Measurements from ENCODE around the gene ARPC1B.
"Not testable (repeated sequence)": the region's sequence is repeated elsewhere in the genome, so short reads cannot be mapped to it uniquely, and the experiment has no call there.

The ARPC1B gene

GRCh38 chr7:99340659-99341058 lies 33.9 kb upstream of the ARPC1B start:
- TF ChIP-seq CTCF (IDR thresholded peaks at IDR 0.05): no peak

GRCh38 chr7:99344061-99344647 lies 30.4 kb upstream of the ARPC1B start:
- Histone ChIP-seq H3K27ac (peak overlapping the region in 1 of 2 donors; percentile 49), H3K4me3 (no peak overlapping the region)
- TF ChIP-seq CTCF (IDR thresholded peaks at IDR 0.05): no peak
- DNase-seq (ENCODE audit: low spot score): no peak

More at GRCh38 chr7:99340659-99341058, 33.9 kb upstream of the ARPC1B start:
- no peak for DNase-seq (ENCODE audit: low spot score)
- Histone ChIP-seq H3K27ac (peak overlapping the region; percentile 89 to 95), H3K4me3 (no peak overlapping the region)

GRCh38 chr7:99350641-99351040 lies 23.9 kb upstream of the ARPC1B start:
- DNase-seq (ENCODE audit: low spot score); H3K27ac ChIP-seq; H3K4me3 ChIP-seq: not testable (repeated sequence)

- TF ChIP-seq CTCF (IDR thresholded peaks at IDR 0.05): no peak
- H3K4me3 ChIP-seq: no peak overlapping the region
- DNase-seq (ENCODE audit: low spot score): no peak
- H3K27ac ChIP-seq: no peak overlapping the region
Observed at GRCh38 chr7:99352247-99352646, 22.3 kb upstream of the ARPC1B start.

- Histone ChIP-seq H3K27ac (no peak overlapping the region), H3K4me3 (no peak overlapping the region)
- no peak for DNase-seq (ENCODE audit: low spot score)
- TF ChIP-seq CTCF (IDR thresholded peaks at IDR 0.05): no peak
Observed at GRCh38 chr7:99355098-99355497, 19.4 kb upstream of the ARPC1B start.

- DNase-seq (ENCODE audit: low spot score): no peak
- Histone ChIP-seq H3K27ac (peak overlapping the region in 1 of 2 donors; percentile 6), H3K4me3 (no peak overlapping the region)
- TF ChIP-seq CTCF (IDR thresholded peaks at IDR 0.05): no peak
Observed at GRCh38 chr7:99357701-99358490, 16.6 kb upstream of the ARPC1B start.

- not testable (repeated sequence) for DNase-seq (ENCODE audit: low spot score); H3K27ac ChIP-seq; H3K4me3 ChIP-seq
Observed at GRCh38 chr7:99358521-99358920, 16.0 kb upstream of the ARPC1B start.

- H3K27ac ChIP-seq: no peak overlapping the region
- DNase-seq (ENCODE audit: low spot score): no peak
- no peak for TF ChIP-seq CTCF (IDR thresholded peaks at IDR 0.05)
Observed at GRCh38 chr7:99359465-99360154, 14.9 kb upstream of the ARPC1B start.

More at GRCh38 chr7:99359465-99360154, 14.9 kb upstream of the ARPC1B start:
- H3K4me3 ChIP-seq: no peak overlapping the region
